ENCODE data around the gene APBB2.

The APBB2 gene

DNA sequence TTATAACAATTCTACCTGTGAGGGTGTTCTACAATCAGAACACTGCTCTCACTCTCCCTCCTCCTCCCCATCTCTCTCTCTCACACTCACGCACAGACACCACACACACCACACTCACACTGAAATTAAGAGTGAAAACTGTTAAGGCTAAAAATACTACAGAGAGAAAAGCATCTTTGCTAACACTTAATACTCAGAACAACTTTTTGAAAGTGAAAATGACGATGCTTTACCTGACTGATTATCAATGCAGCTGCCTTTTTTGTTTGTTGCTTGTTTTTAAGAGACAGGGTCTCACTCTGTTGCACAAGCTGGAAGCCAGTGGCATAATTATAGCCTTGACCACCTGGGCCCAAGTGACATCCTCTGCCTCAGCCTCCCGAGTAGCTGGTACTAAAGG, 222.4 kb downstream of the APBB2 start:
- DNase-seq: no peak

DNA sequence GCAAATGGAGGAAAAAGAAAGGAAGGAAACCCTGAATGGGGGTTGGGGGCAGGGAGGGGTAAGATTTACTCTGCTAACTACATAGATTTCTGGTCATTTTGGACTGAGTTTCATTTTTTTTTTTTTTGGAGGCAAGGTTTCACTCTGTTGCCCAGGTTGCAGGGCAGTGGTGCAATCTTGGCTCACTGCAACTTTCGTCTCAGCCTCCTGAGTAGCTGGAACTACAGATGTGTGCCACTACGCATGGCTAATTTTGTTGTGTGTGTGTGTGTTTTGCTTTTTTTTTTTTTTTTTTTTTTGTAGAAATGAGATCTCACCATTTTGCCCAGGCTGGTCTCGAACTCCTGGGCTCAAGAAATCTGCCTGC, 223.5 kb downstream of the APBB2 start:
- no peak for DNase-seq

- no peak for DNase-seq
Observed at GRCh38 chr4:40990236-40990898, 224.0 kb downstream of the APBB2 start.

DNA sequence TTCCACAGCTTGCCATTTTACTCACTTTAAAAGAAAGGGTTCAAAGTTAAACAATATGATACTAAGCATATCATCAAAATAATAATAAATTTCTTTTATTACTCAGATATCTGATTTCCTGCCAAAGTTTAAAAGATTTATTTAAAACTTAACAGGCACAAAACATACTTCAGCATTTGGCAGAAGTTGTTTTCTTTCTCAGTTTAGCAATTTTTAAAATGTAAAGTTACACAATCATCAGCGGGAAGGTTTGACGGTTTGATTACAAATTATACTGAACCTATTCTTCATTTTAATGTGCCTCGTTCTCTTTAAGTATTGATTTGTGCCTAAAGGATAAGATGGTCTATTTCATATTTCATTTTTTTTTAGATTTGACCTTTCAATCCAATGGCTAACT, 227.2 kb downstream of the APBB2 start:
- DNase-seq: no peak

GRCh38 chr4:40986375-40986774, 228.0 kb downstream of the APBB2 start:
- DNase-seq: peak in 33 of 58 donors; percentile 2 to 77 (median 27)

GRCh38 chr4:40984051-40984450, 230.3 kb downstream of the APBB2 start:
- DNase-seq: peak in 3 of 58 donors; percentile 2 to 6 (median 4)

DNA sequence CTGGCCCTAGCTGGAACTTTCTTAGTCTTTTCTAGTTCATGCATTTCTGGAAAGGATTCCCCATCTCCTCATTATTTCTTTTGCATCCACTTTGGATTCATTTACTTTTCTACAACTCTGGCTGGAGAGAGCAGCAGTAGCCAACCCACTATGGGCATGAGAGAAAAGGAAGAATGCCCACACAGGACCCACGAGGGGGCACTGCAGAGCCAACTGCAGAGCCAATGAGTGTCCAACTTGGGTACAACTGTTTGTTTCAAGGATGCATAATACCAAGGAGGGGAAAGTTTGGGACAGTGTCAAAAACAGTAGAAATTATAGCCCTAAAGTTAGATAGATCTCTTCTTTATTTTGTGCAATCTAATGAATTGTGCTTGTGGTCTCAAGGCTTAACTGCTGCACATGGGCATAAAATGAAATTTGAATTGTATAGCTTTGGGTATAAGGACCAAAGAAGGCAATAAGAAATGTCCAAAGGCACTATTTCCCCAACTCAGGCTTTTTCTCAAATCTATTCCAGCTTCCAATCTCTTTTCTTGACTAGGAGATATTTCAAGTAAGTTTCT, 233.9 kb downstream of the APBB2 start:
- DNase-seq: peak in 10 of 58 donors; percentile 2 to 40 (median 8)

DNA sequence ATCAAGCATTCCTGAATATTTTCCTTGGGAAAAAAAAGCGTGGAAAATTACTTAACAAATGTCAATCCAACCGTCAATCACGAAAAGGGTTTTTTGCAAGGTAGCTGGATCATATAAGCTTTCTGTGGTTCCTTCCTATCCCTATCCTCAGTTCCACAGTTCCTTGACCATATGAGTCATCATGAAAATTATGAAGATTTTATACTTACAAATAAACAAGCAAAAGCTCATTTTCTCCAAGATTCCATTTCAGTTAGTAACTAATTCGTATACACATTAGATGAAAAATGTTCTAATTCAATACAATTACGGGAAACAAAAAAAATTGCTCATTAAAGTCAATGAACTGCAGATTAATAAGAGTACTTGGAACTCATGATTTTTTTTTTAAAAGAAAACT, 235.8 kb downstream of the APBB2 start:
- no peak for DNase-seq

DNA sequence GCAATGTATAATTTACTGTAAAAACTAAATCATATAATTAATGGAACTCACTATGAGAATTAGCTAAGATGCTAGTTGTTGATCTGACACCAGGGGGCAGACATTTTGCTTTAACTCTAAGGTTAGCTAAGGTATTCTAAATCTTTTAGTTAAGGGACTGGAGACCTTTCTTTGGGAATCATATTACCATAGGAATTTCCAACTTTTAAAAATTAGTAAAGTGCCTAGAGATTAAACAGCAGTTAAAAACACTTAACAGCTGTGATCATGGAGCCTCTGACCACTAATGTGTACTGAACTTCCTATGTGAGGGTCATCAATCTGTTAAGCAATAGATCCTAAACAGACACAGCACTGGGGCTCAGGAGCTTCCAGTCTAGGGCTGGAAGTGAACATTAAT, 238.0 kb downstream of the APBB2 start:
- DNase-seq: peak in 5 of 58 donors; percentile 4 to 27 (median 5)

- no peak for DNase-seq
Observed at GRCh38 chr4:40972722-40973121, 241.6 kb downstream of the APBB2 start.

DNA sequence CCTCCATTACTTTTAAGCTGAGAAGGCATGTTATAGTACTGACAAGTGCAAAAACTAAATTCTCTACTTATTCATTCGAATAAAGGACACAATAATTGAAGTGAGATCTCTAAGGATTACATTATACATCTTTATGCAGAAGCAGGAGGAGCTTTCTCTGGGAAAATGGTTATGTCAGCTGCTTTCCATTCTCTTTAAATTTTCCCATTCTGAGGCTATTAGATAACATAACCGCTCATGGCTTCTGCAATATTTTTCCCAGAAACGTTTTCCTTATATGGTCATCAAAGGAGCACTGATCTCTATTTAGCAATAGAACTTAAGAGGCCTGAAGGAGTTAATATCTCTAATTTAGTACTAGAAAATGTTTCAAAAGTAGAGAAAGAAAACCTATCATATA, 243.0 kb downstream of the APBB2 start:
- no peak for DNase-seq

DNA sequence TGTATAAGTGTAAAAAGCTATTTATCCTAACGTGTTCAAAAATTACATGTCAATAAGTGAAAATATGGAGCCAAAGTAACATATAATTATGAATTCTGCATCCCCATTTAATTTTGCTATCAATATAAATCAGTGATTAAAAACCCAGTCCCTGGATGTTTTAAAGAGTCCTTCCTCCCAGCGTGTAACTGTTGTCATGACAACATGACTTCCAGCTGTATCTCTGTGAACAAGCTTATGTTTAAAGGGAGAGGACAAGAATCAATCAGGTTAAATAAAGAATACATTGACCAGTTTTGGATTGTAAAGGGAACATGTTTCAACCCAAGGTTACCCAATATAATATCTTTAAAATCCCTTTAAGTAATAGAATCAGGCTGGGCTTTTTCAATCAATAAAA, 244.8 kb downstream of the APBB2 start:
- DNase-seq: no peak

GRCh38 chr4:40967550-40967949, 246.8 kb downstream of the APBB2 start:
- DNase-seq: no peak

- no peak for DNase-seq
Observed at GRCh38 chr4:40966091-40966490, 248.3 kb downstream of the APBB2 start.

DNA sequence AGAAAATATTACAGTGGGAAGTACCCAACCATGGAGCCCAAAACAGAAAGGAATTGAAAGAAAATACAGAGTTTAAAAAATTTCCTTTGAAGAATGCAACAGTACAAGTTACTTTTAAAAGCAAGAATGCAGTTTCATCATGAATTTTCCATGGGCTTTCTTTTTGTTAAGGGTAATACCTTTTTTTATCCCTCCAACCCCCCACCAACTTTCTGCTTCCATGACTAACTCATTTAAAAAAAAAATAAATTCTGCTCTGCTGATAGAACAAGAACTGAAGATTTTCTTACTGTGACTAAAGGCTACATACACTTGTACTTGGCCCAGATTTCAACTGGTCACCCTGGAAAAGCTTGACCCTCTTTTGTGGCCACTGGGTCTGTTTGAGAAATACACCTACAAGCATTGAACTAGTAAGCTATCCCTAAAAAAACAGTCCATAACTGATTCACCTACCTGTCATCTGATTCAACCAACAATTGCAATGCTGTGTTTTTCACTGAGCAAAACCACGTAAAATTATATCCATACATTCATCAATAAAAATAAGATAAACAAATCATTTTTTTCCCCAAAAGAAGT, 250.4 kb downstream of the APBB2 start:
- no peak for DNase-seq

DNA sequence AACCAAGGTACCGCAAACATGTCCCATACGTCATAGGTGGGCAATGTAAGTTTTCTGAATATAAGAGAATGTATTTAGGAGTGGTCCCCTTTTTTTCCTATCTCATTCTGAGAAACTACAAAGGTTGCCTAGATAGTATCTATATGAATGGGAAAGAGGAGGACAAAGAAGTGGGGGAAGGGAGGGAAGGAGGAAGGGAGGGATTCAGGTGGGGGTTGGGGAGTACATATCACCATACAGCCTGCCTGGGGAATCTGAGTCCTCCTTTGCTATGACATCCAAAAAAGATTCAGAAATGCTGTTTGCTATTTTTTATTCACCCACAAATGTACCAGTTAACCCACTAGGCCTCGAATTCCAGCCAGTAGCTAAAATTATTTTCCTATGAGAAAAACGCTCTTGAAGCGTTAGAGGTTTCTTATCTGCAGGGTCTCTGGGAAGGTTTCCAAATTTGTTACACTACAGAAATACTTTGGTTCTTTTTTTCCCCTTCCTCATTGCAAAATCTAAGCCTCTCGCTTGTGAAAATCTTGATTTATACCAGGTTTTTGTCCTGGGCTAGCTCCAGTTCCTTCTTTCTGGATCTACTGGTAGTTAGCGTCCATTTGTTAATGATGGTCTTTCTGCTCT, 251.7 kb downstream of the APBB2 start:
- no peak for DNase-seq

- no peak for DNase-seq
Observed at GRCh38 chr4:40960941-40961340, 253.4 kb downstream of the APBB2 start.

- no peak for DNase-seq
Observed at GRCh38 chr4:40957281-40957680, 257.1 kb downstream of the APBB2 start.

GRCh38 chr4:40956721-40957255, 257.6 kb downstream of the APBB2 start:
- DNase-seq: no peak

DNA sequence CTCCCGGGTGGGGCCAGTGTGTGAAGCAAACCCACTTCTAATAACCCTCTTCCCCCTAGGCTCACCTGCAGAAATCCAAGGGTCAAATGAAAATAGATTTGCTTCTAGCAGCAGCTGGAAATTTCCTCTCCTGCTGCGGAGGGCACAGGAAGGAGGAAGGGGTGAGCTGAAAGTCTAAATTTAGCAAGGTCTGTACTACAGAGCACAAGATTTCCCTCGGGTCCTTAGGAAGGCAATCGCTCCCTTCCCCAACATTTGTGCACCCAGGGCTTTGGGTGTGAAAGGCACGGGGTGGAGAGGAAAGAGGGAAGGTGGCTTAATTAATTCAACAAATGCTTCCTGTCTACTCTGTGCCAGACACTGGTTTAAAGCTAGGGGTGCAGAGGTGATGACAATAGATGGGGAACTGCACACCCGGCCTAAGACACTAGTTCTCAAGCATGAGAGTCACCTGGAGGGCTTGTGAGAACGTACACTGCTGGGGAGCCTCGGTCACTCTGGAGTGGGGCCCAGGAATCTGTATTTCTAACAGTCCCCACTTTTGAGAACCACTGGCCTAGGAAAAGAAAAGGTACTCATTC, 260.2 kb downstream of the APBB2 start:
- DNase-seq: peak in 1 of 58 donors; percentile 51

DNA sequence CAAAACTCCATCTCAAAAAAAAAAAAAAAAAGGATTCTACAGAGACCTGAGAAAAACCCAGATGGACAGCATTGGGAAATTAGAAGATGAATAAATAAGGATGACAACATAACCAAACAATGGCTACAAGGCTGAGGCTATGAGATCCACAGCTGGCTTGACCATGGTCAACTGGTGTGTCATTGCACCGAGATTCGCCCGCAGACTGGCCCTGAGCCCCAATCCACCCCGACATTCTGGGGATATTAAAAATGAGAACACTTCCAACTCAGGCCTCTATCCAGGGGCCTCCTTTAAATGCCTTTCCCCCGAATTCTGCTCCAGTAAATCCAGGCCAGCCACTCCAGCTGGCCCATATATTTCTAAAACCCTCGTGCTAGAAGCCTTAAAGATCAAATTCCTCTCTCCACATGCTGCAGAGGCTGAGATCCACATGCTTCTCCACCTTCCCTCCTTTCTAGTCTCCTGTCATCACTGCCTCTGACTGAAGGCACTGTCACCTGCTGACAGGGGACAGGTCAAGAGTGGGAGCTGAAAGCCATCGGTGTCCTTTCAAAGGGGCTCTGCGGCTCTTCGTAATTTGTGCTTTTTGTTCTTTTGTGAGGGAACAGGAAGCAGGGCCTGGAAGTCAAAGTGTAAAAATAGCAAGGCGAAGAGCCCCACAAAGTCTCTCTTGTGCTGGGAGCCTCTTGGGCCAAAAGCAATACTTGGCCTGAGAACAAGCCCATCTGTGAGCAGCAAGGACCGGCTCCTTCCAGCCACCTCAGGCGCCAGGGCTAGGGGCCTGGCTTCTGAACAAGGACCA, 260.9 kb downstream of the APBB2 start:
- DNase-seq: peak in 15 of 58 donors; percentile 3 to 55 (median 23)

All from anterior cingulate cortex (tissue), 58 donors.